NOMO-1 treated with dmso at 0.1 percent for 144 hours (cell line): Measurements from ENCODE around the gene ULBP2.
A peak's percentile ranks its signal among the peaks of the same experiment; 100 is the strongest.

ENCODE experiments used
- DNase-seq: peaks from one replicate; lab custom pipeline; 2025; ENCODE audit not compliant: unreplicated experiment; lab: John Stamatoyannopoulos, UW

Gene ULBP2, protein sequence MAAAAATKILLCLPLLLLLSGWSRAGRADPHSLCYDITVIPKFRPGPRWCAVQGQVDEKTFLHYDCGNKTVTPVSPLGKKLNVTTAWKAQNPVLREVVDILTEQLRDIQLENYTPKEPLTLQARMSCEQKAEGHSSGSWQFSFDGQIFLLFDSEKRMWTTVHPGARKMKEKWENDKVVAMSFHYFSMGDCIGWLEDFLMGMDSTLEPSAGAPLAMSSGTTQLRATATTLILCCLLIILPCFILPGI

DNA sequence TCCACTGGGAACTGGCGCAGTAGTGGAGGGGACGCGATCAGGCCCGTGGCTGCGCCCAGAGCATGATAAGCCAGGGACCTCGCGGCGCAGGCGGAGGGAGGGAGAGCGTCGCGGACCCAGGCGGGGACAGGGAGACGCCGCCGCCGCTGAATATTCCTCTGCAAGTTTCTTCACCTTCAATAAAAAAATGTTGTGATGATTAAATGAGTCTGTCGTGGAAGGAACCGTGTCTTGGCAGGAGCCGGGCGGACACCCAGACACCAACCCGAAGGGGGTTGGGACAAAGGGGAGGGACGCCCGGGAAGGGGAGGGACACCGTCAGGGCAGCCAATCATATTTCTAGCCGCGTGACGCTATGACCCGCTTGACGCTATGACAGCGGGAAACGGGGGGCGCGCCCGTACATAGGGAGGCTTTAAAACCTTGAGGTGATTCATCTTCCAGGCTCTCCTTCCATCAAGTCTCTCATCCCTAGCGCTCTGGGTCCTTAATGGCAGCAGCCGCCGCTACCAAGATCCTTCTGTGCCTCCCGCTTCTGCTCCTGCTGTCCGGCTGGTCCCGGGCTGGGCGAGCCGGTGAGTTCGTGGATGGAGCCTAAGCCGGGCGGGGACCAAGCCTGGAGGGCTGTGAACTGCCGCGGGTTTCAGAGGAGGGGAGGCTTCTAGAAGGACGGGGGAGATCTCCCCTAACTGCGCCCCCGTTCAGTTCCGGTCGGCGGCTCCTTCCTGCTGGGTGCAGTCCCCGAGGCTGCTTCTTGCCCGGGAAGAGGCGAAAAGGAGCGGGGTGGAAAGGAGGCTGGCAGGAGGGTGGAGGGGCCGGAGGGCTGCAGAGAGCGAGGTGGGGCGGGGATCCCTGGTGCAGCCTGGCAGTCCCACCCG is at the start of gene ULBP2:
Gene ULBP2, plus strand, starts transcription at position 432 of the 878 bp plus-strand sequence. Its CDS starts 59 bp downstream, at position 491.
- peak; percentile 80 for DNase-seq

GRCh38 chr6:149895048-149895590 is 46.7 kb upstream of the ULBP2 start:
- no peak for DNase-seq

DNA sequence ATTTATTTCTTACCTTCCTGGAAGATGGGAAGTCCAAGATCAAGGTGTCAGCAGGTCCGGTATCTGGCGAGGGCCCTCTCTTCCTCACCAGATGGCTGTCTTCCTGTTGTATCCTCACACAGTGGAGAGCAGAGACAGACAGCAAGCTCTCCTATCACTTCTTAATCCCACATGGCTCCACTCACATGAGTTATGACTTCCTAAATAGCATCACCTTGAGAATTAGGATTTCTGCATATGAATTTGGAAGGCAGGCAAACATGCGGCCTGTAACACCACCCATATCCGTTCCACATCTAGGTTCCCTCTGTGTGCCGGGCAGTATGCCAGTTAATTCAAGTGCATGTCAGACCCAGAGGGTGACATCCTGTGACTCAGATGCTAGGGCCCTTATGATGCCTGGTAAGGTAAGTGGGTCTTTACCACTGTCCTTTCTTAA is 46.0 kb upstream of the ULBP2 start:
- no peak for DNase-seq

DNA sequence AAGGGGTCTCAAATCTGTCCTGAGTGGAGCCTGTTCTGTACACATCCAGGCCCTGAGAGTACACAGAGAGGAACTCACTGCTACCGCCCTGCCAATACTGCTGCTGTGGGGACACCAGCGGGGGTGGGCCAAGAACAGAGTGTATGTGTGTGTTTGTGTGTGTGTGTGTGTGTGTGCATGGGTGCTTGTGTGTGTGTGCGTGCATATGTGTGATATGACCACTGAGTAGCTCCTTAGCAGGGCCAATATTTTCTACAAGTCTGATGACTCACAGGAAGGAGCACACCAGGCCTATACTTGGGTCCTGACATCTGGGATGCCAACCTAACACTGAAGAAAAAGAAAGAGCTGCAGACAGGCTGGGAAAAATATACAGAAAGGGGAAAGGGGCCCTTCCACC is 45.3 kb upstream of the ULBP2 start:
- no peak for DNase-seq

DNA sequence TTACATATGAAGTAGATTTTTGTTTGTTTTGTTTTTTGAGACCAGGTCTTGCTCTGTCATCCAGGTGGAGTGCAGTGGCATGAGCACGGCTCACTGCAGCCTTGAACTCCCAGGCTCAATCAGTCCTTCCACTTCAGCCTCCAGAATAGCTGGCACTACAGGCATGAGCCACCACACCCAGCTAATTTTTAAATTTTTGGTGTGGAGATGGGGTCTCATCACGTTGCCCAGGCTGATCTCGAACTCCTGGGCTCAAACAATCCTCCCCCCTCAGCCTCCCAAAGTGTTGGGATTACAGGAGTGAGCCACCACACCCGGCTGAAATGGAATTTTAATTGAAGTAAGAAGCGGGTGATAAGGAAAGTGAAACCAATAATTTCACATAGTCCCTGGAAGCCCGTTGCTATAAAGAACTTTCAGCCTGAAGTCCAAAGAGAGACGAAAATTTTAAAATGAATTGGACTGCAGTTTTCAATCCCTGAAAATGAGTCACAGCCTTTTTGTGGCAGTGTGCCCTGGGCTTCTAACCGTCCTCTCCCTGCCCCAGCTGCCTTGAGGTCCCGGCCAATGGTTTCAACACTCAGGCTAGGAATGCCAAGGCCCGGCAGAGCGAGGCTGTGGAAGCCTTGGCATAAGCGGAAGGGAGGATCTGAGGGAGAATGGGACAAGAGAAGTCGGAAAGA is 44.7 kb upstream of the ULBP2 start:
- DNase-seq = no peak

DNA sequence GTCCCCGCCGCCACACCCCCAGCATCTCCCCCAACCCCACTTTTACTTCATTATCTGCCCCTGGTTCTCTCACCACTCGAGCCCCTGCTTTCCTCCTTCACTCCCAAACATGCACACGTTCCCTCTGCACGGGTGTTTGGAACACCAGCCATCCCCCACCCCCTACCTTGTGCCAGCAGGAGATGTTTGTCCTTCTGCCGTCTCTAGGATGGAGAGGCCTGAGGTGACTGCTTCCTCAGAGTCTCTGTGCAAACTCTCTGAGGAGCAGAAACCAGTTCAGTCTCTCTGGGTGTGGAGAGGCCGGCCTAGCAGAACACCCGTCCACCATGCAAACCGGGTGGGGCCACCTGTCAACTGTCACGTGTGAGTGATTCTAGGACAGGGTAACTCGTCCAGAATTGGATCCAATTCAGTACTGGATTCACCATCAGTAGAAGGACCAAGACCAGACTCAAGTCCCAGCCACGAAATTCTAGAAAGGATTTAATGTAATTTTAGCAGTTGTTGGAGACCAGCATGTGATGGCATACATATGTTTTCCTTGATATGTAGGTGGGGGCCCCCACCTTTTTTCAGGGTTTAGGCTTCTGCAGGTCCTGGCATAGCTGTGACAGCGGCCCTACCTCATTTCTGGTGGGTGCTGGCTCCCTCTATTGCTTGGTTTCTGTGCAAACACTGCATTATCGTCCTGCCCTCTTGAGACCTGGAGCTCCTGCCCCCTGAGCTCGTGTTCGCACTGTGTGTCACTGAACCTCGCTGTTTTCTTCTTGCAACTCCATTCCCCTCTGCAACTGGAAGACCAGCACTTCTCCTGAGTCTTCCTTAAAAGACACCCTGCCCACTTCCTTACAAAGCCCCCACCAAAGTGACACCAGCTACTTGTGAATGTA is 43.7 kb upstream of the ULBP2 start, which contains the start of gene RAET1E:
Gene RAET1E, minus strand, starts transcription at position 259 of the 890 bp plus-strand sequence. CDS start 7,212 bp downstream, outside the sequence.
- no peak for DNase-seq

GRCh38 chr6:149898966-149899365 is 42.8 kb upstream of the ULBP2 start:
- DNase-seq = no peak

DNA sequence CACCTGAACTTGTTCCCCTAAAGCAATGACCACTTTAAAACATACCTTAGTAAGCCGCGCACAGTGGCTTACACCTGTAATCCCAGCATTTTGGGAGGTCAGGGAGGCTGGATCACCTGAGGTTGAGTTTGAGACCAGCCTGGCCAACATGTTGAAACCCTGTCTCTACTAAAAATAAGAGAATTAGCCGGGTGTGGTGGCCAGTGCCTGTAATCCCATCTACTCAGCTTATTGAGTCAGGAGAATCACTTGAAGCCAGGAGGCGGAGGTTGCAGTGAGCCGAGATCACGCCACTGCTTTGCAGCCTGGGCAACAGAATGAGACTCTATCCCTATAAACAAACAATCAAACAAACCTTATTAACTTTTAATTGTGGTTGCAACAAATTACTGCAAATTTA is 42.3 kb upstream of the ULBP2 start:
- no peak for DNase-seq

DNA sequence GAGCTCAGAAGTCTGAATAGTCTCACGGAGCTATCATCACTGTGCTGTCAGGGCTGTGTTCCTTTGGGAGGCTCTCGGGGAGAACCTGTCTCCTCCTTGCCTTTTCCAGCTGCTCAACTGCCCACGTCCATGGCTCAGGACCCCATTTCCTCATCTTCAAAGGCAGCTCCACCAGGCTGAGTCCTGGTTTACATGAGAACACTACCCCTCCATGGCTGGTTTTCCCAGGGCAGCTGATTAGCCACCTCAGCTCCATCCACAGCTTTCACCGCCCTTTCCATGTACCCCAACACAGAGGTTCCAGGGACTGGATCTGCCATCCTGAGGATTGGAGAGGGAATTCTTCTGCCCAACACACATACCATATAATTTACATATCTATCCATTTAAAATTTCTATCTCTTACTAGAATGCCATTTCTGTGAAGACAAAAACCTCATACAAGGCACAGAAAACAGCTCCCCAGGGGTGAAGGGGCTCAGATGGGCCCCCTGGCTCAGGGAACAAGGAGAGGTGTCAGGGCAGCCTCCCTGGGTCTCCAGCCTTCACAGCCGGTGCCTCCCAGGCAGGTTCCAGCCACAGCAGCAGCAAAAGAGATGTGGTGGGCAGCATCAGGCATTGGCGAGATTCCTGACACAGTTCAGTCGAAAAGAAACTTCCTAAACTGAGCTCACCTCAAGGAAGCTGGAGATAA is 41.7 kb upstream of the ULBP2 start:
- DNase-seq = no peak

GRCh38 chr6:149900620-149901443 is 41.0 kb upstream of the ULBP2 start:
- DNase-seq = no peak

GRCh38 chr6:149901444-149902140 is 40.2 kb upstream of the ULBP2 start:
- DNase-seq = no peak

GRCh38 chr6:149903938-149904611 is 37.7 kb upstream of the ULBP2 start:
- DNase-seq = no peak

DNA sequence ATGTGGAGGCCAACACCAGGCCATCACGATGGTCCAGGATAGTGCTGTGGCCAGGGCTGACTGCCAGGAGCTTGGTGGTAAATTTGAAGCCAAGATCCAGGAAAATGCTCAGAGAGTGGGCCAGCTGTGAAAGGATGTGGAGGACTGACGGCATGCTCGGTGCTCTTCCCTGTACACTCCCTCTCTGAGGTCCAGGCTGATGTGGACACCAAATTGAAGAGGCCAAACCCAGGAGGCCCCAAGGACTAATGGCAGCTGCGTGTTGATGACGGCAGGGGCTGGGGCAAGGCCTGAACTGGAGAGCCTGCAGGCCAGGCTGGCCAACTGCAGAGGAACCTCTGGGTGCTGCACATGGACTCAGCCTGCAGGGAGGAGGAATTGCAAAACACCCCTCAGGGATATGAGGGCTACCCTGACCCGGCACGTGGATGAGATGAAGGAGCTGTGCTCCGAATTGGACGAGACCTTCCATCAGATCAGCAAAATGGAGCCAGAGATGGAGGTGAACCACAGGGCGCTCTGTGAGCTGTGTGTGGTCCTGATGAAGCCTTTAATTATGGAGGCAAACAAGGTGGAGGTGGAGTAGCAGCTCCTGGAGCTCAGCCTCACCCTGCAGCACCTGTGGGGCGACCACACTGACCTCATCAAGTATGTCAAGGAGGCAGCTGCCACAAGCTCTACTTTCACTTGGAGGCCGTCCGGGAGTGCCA is 37.0 kb upstream of the ULBP2 start:
- DNase-seq = no peak

GRCh38 chr6:149905371-149905910 is 36.4 kb upstream of the ULBP2 start:
- DNase-seq = no peak

DNA sequence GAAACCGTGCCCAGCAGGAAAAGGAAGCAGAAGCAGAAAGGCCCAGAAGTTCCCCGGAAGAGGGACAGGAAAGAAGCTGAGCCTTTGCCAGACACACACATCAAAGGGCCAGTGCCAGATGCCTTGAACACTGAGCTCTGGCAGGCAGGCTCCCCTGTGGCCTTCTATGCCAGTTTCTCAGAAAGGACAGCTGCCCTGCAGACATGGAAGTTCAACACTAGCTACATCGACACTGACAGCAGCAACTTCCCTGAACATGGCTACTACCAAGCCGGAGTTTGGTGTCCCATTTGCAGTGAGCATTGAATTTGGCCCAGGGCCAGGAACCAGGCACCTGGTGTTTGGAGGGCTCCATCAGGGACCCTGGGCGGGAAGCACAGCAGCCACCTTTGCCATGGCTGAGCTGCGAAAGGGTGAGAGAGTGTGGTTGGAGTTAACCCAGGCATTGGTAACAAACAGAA is 35.9 kb upstream of the ULBP2 start:
- DNase-seq = no peak

DNA sequence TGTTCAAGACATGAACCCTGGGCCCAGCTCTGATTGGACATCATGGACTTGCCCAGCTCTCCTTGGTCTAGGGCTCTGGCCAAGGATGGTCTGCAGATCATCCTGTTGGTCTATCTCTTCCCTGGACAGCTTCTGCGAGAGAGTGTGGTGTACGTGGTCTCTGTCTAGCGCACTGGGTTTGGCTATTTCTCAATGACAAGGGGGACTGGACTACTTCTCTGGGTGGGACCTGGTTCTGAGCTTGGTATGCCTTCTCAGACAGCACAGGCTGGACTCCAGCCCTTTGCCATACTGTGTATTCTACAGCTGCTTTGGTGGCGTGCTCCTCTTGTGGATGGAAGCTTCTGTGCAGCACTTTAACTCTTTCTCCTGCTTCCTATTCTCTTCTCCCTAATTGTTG is 35.4 kb upstream of the ULBP2 start:
- no peak for DNase-seq

GRCh38 chr6:149907317-149907716 is 34.5 kb upstream of the ULBP2 start:
- DNase-seq = no peak
